ENCODE data around the gene TMTC1. TPM values are rescaled to one million over a fixed set of nuclear protein-coding genes. Genes with fewer than 3 reads are reported as not detected.

TMTC1 gene
- total RNA-seq, 1 experiment from 2014 or later, result 4.8 TPM

DNA sequence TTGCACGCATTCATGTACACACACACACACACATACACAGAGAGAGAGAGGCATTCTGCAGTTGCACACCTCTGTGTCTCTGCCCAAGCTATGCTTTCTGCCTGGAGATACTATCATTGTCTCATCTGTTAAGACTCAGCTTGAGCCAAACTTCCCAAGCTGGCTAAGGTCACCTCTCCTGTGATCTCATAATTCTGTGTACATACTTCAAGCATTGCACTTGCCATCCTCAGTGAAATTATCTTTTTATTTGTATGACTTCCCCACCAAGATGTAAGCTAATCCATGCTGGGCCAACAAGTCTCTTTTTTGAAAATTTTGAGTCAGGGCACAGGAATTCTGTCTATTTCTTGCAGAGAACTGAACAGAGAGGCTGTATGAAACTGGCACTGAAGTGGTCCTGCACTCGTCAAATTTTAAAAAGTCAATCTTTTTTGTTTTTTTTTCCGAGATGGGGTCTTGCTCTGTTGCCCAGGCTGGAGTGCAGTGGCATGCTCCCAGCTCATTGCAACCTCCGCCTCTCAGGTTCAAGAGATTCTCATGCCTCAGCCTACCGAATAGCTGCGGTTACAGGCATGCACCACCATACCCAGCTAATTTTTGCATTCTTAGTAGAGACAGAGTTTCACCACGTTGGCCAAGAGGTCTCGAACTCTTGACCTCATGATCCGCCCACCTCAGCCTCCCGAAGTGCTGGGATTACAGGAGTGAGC, 44.3 kb downstream of the TMTC1 start:
- no peaks in the 10 kb centered on the region for H4K20me1 ChIP-seq (ENCODE audit: insufficient read depth)
- no peak overlapping the region for H3K4me3 ChIP-seq
- DNase-seq, result no peak
- no peaks in the 10 kb centered on the region for H3K27me3 ChIP-seq (ENCODE audit: insufficient read depth, low read depth)
- no peaks in the 10 kb centered on the region for H3F3A ChIP-seq (ENCODE audit: insufficient read depth, low read depth)
- ChIA-PET POLR2A (ENCODE audit: unreplicated experiment) (no interaction called here), CTCF (no interaction called here)
- no peaks in the 10 kb centered on the region for H3K36me3 ChIP-seq (ENCODE audit: low read depth)
- TF ChIP-seq, protein P1, sequence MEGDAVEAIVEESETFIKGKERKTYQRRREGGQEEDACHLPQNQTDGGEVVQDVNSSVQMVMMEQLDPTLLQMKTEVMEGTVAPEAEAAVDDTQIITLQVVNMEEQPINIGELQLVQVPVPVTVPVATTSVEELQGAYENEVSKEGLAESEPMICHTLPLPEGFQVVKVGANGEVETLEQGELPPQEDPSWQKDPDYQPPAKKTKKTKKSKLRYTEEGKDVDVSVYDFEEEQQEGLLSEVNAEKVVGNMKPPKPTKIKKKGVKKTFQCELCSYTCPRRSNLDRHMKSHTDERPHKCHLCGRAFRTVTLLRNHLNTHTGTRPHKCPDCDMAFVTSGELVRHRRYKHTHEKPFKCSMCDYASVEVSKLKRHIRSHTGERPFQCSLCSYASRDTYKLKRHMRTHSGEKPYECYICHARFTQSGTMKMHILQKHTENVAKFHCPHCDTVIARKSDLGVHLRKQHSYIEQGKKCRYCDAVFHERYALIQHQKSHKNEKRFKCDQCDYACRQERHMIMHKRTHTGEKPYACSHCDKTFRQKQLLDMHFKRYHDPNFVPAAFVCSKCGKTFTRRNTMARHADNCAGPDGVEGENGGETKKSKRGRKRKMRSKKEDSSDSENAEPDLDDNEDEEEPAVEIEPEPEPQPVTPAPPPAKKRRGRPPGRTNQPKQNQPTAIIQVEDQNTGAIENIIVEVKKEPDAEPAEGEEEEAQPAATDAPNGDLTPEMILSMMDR (conservative IDR thresholded peaks at IDR 0.05), result no peak
- TF ChIP-seq EZH2 (IDR thresholded peaks at IDR 0.05; ENCODE audit: low read depth), result no peak
- H3K4me2 ChIP-seq, result no peak overlapping the region
- no peak overlapping the region for H2AFZ ChIP-seq
- H3K27ac ChIP-seq, result no peak overlapping the region
- intact Hi-C loops (cut with micrococcal nuclease; ENCODE audit: unreplicated experiment), result no loop called here
- H3K79me2 ChIP-seq (ENCODE audit: low read depth), result no peaks in the 10 kb centered on the region
- no peaks in the 10 kb centered on the region for H3K9me2 ChIP-seq (ENCODE audit: insufficient read depth)
- H3K4me1 ChIP-seq (replicated peaks; ENCODE audit: insufficient read depth), result no peaks in the 10 kb centered on the region
- H3K9me3 ChIP-seq (ENCODE audit: insufficient read depth, low read depth), result no peaks in the 10 kb centered on the region
- BruUV-seq (replicated peaks), result no TSS peak

DNA sequence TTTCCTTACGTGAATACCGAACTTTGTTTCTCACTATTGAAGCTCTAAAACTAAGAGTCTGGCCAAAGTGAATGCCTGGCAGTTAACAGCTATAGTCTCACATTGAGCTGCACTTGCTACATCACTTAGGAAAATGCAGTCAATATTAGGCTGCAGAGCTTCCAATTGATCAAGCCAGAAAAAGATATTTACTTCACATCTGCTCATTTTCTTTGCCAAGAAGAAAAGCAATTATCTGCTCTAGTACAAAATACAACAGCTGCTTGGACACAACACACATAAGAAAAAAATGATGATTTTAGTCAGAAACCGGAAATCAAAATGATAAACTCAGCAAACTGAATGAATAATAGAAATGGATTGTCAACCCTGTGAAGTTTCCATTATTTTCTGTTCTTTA, 45.4 kb downstream of the TMTC1 start:
- Histone ChIP-seq H3K4me2 (no peak overlapping the region), H2AFZ (no peak overlapping the region), H3K27me3 (ENCODE audit: insufficient read depth, low read depth) (no peaks in the 10 kb centered on the region), H3K79me2 (ENCODE audit: low read depth) (no peaks in the 10 kb centered on the region), H3K4me3 (no peak overlapping the region), H4K20me1 (ENCODE audit: insufficient read depth) (no peaks in the 10 kb centered on the region), H3K36me3 (ENCODE audit: low read depth) (no peaks in the 10 kb centered on the region), H3K9me2 (ENCODE audit: insufficient read depth) (no peaks in the 10 kb centered on the region), H3F3A (ENCODE audit: insufficient read depth, low read depth) (no peaks in the 10 kb centered on the region), H3K27ac (no peak overlapping the region), H3K9me3 (ENCODE audit: insufficient read depth, low read depth) (no peaks in the 10 kb centered on the region), H3K4me1 (replicated peaks; ENCODE audit: insufficient read depth) (no peaks in the 10 kb centered on the region)
- CTCF ChIA-PET, result no interaction called here
- POLR2A ChIA-PET (ENCODE audit: unreplicated experiment), result no interaction called here
- intact Hi-C loops (cut with micrococcal nuclease; ENCODE audit: unreplicated experiment), result no loop called here
- no peak for TF ChIP-seq EZH2 (IDR thresholded peaks at IDR 0.05; ENCODE audit: low read depth)
- TF ChIP-seq, protein P1 (conservative IDR thresholded peaks at IDR 0.05), result no peak
- BruUV-seq (replicated peaks), result no TSS peak
- no peak for DNase-seq

DNA sequence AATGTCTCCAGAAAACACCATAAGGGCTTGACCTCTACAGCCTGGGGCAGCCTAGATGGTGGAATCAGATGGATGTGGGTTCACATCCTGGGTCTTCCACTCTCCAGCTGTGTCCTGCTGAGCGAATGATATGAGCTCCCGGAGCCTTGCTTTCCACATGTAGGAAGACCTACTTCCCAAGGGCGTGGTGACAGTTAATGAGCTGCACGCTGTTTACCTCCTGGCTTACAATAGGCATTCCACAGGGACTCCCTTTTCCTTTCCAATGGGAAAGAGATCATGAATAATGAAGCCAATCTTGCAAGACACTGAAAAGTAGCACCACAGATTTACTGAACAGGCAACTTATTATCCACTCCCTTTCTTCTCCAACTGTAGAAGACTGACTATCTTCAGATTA, 46.1 kb downstream of the TMTC1 start:
- POLR2A ChIA-PET (ENCODE audit: unreplicated experiment), result no interaction called here
- no peaks in the 10 kb centered on the region for H3K9me2 ChIP-seq (ENCODE audit: insufficient read depth)
- H3F3A ChIP-seq (ENCODE audit: insufficient read depth, low read depth), result no peaks in the 10 kb centered on the region
- no peak overlapping the region for H2AFZ ChIP-seq
- no peak for TF ChIP-seq EZH2 (IDR thresholded peaks at IDR 0.05; ENCODE audit: low read depth)
- TF ChIP-seq, protein P1 (conservative IDR thresholded peaks at IDR 0.05), result no peak
- no peak for DNase-seq
- no TSS peak for BruUV-seq (replicated peaks)
- CTCF ChIA-PET, result no interaction called here
- H3K4me1 ChIP-seq (replicated peaks; ENCODE audit: insufficient read depth), result no peaks in the 10 kb centered on the region
- no peak overlapping the region for H3K4me2 ChIP-seq
- H3K4me3 ChIP-seq, result no peak overlapping the region
- H3K79me2 ChIP-seq (ENCODE audit: low read depth), result no peaks in the 10 kb centered on the region
- H3K27ac ChIP-seq, result no peak overlapping the region
- no peaks in the 10 kb centered on the region for H3K9me3 ChIP-seq (ENCODE audit: insufficient read depth, low read depth)
- no peaks in the 10 kb centered on the region for H4K20me1 ChIP-seq (ENCODE audit: insufficient read depth)
- intact Hi-C loops (cut with micrococcal nuclease; ENCODE audit: unreplicated experiment), result no loop called here
- no peaks in the 10 kb centered on the region for H3K27me3 ChIP-seq (ENCODE audit: insufficient read depth, low read depth)
- H3K36me3 ChIP-seq (ENCODE audit: low read depth), result no peaks in the 10 kb centered on the region
